Inflammatory macrophage (primary cell): Measurements from ENCODE around the gene TSPAN32.
"Not testable (repeated sequence)": the region's sequence is repeated elsewhere in the genome, so short reads cannot be mapped to it uniquely, and the experiment has no call there.

ENCODE experiments used
- DNase-seq, 2 donors: peaks; one replicate each; pipeline ENCODE4 v3.0.0-alpha.2; 2020 to 2022

The TSPAN32 gene

GRCh38 chr11:2316169-2316962 is 14.6 kb downstream of the TSPAN32 start:
- no peak for DNase-seq

GRCh38 chr11:2316963-2317244 is 15.1 kb downstream of the TSPAN32 start:
- no peak for DNase-seq

- no peak for DNase-seq
These were observed 15.7 kb downstream of the TSPAN32 start for GRCh38 chr11:2317354-2318050.

- DNase-seq, result no peak
These were observed 16.3 kb downstream of the TSPAN32 start for GRCh38 chr11:2318123-2318522.

GRCh38 chr11:2318707-2319106 is 16.9 kb downstream of the TSPAN32 start:
- DNase-seq, result no peak

- no peak for DNase-seq
These were observed 18.1 kb downstream of the TSPAN32 start for GRCh38 chr11:2319791-2320472.

GRCh38 chr11:2320568-2321310 is 18.9 kb downstream of the TSPAN32 start:
- no peak for DNase-seq

GRCh38 chr11:2321311-2321683 is 19.5 kb downstream of the TSPAN32 start:
- DNase-seq, result no peak

GRCh38 chr11:2325123-2325522 is 23.3 kb downstream of the TSPAN32 start:
- DNase-seq, result no peak

- no peak for DNase-seq
These were observed 23.9 kb downstream of the TSPAN32 start for GRCh38 chr11:2325719-2326118.

GRCh38 chr11:2327032-2327431 is 25.2 kb downstream of the TSPAN32 start:
- DNase-seq, result no peak

- no peak for DNase-seq
These were observed 26.2 kb downstream of the TSPAN32 start for GRCh38 chr11:2328021-2328420.

GRCh38 chr11:2328656-2329354 is 27.0 kb downstream of the TSPAN32 start:
- DNase-seq, result no peak

- DNase-seq, result no peak
These were observed 27.7 kb downstream of the TSPAN32 start for GRCh38 chr11:2329551-2329950.

GRCh38 chr11:2330696-2331095 is 28.9 kb downstream of the TSPAN32 start:
- DNase-seq, result no peak

GRCh38 chr11:2331404-2331803 is 29.6 kb downstream of the TSPAN32 start:
- DNase-seq, result no peak

- DNase-seq, result not testable (repeated sequence)
These were observed 30.8 kb downstream of the TSPAN32 start for GRCh38 chr11:2332569-2332968.

GRCh38 chr11:2333486-2334205 is 31.8 kb downstream of the TSPAN32 start:
- DNase-seq, result not testable (repeated sequence)

GRCh38 chr11:2335286-2335685 is 33.5 kb downstream of the TSPAN32 start:
- DNase-seq, result not testable (repeated sequence)

GRCh38 chr11:2338760-2339159 is 36.9 kb downstream of the TSPAN32 start:
- not testable (repeated sequence) for DNase-seq

- DNase-seq, result no peak
These were observed 40.7 kb downstream of the TSPAN32 start for GRCh38 chr11:2342557-2342956.

GRCh38 chr11:2342981-2343380 is 41.2 kb downstream of the TSPAN32 start:
- no peak for DNase-seq
